Activated CD4-positive, CD25-positive, alpha-beta regulatory T cell treated with anti-CD3 and anti-CD28 coated beads, Interleukin-2, amount 50 U/mL, for 72 hours (primary cell): Measurements from ENCODE around the gene ZNF784.

ENCODE experiments used
- DNase-seq: peaks from one replicate; pipeline ENCODE4 v3.0.0; 2021

Gene ZNF784

GRCh38 chr19:55655648-55656040 lies 31.3 kb upstream of the ZNF784 start:
- DNase-seq, result no peak

GRCh38 chr19:55654868-55655647 lies 30.7 kb upstream of the ZNF784 start, which contains the start of gene U2AF2:
Gene U2AF2 (plus strand): TSS chr19:55655035. CDS start chr19:55655105, 70 bp downstream.
- DNase-seq, result peak; percentile 97

GRCh38 chr19:55654323-55654867 lies 30.0 kb upstream of the ZNF784 start:
- DNase-seq, result peak; percentile 99

GRCh38 chr19:55653651-55654322 lies 29.4 kb upstream of the ZNF784 start:
- peak; percentile 97 for DNase-seq

GRCh38 chr19:55652311-55653128 lies 28.2 kb upstream of the ZNF784 start:
- no peak for DNase-seq

GRCh38 chr19:55651236-55651635 lies 26.9 kb upstream of the ZNF784 start:
- DNase-seq, result no peak

- no peak for DNase-seq
Measured at GRCh38 chr19:55650602-55651230, 26.4 kb upstream of the ZNF784 start.

GRCh38 chr19:55650126-55650557 lies 25.8 kb upstream of the ZNF784 start:
- DNase-seq, result no peak

GRCh38 chr19:55649268-55650125 lies 25.1 kb upstream of the ZNF784 start:
- no peak for DNase-seq

- no peak for DNase-seq
Measured at GRCh38 chr19:55648585-55649267, 24.4 kb upstream of the ZNF784 start.

GRCh38 chr19:55647732-55648584 lies 23.6 kb upstream of the ZNF784 start, which contains the start of gene CCDC106:
Gene CCDC106 (plus strand): TSS chr19:55648212. CDS start chr19:55649047, 835 bp downstream.
- DNase-seq, result no peak

- no peak for DNase-seq
Measured at GRCh38 chr19:55646889-55647731, 22.7 kb upstream of the ZNF784 start.

GRCh38 chr19:55645512-55645881 lies 21.1 kb upstream of the ZNF784 start:
- no peak for DNase-seq

- no peak for DNase-seq
Measured at GRCh38 chr19:55644842-55645511, 20.6 kb upstream of the ZNF784 start.

- no peak for DNase-seq
Measured at GRCh38 chr19:55644191-55644833, 19.9 kb upstream of the ZNF784 start.

GRCh38 chr19:55643887-55644176 lies 19.5 kb upstream of the ZNF784 start:
- DNase-seq, result no peak

- DNase-seq, result peak; percentile 81
Measured at GRCh38 chr19:55643003-55643886, 18.9 kb upstream of the ZNF784 start, which contains the start of gene ZNF581. Gene ZNF581 (plus strand): TSS chr19:55643649. CDS start chr19:55644572, 923 bp downstream.
